Measurements from ENCODE around the gene PSME1.

PSME1 gene

GRCh38 chr14:24130380-24130716, 5.6 kb upstream of the PSME1 start, which contains the start of gene FITM1:
Gene FITM1 (plus strand): TSS chr14:24130659. CDS start chr14:24131564, 905 bp downstream.
- no peak for DNase-seq (ENCODE audit: low read depth)

GRCh38 chr14:24130717-24131548, 5.1 kb upstream of the PSME1 start:
- DNase-seq (ENCODE audit: low read depth), result no peak

DNA sequence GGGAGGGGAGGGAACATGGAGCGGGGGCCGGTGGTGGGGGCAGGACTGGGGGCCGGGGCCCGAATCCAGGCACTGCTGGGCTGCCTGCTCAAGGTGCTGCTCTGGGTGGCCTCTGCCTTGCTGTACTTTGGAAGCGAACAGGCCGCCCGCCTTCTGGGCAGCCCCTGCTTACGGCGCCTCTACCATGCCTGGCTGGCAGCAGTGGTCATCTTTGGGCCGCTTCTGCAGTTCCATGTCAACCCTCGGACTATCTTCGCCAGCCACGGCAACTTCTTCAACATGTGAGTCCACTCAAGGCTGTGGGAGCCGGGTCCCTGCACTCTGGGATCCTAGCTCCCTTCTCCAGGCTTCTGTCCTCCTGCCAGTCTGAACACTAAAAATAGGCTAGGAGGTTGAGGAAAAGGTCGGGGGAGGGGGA, 4.4 kb upstream of the PSME1 start:
- no peak for DNase-seq (ENCODE audit: low read depth)

DNA sequence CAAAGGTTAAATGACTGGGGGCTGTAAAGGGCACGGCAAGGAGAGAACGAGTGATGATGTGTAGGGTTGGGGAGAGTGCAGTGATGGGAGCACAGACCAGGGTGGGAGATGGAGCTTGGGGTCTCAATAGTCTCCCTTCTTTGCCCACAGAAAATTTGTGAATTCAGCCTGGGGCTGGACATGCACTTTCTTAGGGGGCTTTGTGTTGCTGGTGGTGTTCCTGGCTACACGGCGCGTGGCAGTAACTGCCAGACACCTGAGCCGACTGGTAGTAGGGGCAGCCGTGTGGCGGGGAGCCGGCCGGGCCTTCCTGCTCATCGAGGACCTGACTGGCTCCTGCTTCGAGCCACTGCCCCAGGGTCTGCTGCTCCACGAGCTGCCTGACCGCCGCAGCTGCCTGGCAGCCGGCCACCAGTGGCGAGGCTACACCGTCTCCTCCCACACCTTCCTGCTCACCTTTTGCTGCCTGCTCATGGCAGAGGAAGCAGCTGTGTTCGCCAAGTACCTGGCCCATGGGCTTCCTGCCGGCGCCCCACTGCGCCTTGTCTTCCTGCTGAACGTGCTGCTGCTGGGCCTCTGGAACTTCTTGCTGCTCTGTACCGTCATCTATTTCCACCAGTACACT, 3.8 kb upstream of the PSME1 start:
- DNase-seq (ENCODE audit: low read depth), result no peak

GRCh38 chr14:24132976-24133375, 3.0 kb upstream of the PSME1 start:
- DNase-seq (ENCODE audit: low read depth), result no peak

DNA sequence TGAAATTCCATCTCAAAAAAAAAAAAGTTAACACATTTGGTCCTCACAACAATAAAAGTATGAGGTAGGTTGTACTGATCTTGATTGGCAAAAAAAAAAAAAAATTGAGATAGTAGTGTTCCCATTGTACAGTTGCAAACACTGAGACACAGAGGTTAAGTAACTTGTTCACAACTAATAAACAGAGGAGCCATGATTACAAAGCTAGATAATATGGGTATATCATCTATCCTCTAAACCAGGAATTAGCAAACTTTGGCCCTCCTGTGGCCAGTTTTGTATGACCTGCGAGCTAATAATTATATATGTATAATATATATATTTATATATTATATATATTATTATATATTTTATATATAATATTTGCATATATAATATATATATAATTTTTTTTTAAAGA, 2.3 kb upstream of the PSME1 start:
- no peak for DNase-seq (ENCODE audit: low read depth)

DNA sequence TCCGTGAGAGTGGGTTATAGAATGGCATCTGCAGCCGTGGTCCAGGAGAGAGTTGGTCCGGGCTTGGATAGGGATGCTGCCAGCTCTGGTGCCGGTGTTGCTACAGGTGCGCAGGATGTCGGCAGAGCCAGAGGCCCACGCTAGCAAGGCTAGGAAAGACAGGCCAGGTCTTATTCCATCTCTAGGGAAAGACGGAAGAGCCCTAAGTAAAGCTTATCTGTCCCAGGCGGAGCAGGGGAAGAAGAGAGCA, 485 bp upstream of the PSME1 start:
- no peak for DNase-seq (ENCODE audit: low read depth)

GRCh38 chr14:24136684-24137528, 912 bp downstream of the PSME1 start:
- no peak for DNase-seq (ENCODE audit: low read depth)

DNA sequence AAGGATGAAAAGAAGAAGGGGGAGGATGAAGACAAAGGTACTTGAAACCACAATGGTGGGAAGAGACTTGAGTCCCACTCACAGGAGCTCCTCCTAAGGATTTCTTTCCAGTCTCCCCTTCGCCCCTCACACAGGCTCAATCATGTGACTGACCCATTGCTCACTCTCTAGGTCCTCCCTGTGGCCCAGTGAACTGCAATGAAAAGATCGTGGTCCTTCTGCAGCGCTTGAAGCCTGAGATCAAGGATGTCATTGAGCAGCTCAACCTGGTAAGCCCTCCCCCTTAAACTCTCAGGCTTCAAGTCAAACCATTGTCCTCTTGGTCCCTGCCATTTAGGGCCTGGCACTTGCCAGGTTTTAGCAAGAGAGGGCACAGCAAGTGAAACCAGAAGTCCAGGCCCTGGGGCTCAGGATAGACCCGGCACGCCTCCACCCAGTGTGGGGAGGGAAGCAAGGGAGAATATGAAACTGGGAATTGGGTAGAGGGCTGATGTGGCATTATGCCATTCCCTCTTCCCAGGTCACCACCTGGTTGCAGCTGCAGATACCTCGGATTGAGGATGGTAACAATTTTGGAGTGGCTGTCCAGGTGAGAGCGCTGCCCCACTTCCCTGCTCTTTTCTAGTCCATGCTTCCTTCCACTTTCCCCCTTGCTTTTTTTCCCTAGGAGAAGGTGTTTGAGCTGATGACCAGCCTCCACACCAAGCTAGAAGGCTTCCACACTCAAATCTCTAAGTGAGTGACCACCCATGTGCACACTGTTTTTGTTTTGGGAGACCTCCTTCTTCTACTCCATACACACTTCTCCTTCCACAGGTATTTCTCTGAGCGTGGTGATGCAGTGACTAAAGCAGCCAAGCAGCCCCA, 1.8 kb downstream of the PSME1 start:
- no peak for DNase-seq (ENCODE audit: low read depth)

- no peak for DNase-seq (ENCODE audit: low read depth)
These were observed 2.6 kb downstream of the PSME1 start for GRCh38 chr14:24138396-24139271.

GRCh38 chr14:24139272-24139934, 3.4 kb downstream of the PSME1 start:
- no peak for DNase-seq (ENCODE audit: low read depth)

- DNase-seq (ENCODE audit: low read depth), result peak; percentile 93
These were observed 5.3 kb downstream of the PSME1 start, which contains the start of gene EMC9 for GRCh38 chr14:24141097-24141880. Gene EMC9 (minus strand): TSS chr14:24141591. CDS start chr14:24141304, 287 bp downstream.

DNA sequence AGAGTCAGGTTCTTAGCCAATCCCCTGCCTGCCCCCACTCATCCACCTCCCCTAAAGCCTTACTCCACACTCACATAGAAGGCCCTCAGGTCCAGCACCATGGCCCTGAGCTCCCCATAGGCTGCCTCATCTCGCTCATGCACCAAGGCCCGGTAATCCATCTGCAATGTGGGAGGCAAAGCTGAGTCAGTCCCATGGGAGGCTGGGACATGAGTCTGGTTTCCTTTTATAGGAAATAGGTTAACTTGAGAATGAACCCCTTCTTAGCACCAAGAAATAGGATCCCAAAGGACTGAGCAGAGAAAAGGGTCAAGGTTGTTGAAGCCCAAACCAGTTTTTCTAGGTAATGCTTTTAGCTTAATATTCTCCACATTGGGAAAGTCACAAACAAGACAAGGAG, 7.5 kb downstream of the PSME1 start:
- DNase-seq (ENCODE audit: low read depth), result no peak

DNA sequence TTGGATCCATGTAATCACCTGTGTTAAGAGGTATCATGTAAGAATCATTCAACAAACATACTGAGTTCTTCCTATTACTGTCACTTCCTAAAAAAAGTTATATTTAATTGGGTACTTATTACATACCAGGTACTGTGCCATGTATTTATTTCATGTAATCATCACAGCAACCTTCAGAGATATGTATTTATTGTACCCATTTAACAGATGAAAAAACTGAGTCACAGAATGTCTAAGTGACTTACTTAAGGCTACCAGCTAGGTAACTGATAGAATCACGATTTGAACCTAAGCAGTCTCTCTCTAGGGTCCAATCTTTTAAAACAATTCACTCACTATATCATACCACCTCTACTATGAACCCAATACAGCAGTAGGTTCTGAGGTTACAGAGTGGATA, 8.5 kb downstream of the PSME1 start:
- DNase-seq (ENCODE audit: low read depth), result no peak

DNA sequence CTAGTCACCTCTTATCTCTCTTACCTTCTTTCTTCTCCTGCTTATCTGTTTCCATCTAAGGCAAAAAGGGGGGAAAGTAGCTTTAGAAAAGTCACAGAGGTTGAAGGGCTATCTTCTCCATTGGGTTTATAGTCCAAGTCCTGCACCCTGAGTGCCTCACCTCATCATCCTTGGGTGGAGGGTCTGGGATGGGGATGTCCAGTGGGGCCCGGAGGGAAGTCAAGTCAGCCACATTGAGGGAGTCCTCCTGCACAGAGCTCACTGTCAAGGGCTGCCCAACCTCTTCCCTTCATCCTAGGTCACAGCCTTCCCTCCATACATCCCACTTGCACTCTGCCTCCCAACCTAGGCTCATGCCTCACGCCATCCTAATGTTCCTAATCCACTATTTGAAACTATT, 9.2 kb downstream of the PSME1 start:
- no peak for DNase-seq (ENCODE audit: low read depth)

GRCh38 chr14:24145690-24146452, 9.9 kb downstream of the PSME1 start:
- no peak for DNase-seq (ENCODE audit: low read depth)

- DNase-seq (ENCODE audit: low read depth), result peak; percentile 73
These were observed 10.5 kb downstream of the PSME1 start, which contains the start of gene PSME2 for GRCh38 chr14:24146453-24146977. Gene PSME2 (minus strand): TSS chr14:24146610. CDS start chr14:24146581, 29 bp downstream.

DNA sequence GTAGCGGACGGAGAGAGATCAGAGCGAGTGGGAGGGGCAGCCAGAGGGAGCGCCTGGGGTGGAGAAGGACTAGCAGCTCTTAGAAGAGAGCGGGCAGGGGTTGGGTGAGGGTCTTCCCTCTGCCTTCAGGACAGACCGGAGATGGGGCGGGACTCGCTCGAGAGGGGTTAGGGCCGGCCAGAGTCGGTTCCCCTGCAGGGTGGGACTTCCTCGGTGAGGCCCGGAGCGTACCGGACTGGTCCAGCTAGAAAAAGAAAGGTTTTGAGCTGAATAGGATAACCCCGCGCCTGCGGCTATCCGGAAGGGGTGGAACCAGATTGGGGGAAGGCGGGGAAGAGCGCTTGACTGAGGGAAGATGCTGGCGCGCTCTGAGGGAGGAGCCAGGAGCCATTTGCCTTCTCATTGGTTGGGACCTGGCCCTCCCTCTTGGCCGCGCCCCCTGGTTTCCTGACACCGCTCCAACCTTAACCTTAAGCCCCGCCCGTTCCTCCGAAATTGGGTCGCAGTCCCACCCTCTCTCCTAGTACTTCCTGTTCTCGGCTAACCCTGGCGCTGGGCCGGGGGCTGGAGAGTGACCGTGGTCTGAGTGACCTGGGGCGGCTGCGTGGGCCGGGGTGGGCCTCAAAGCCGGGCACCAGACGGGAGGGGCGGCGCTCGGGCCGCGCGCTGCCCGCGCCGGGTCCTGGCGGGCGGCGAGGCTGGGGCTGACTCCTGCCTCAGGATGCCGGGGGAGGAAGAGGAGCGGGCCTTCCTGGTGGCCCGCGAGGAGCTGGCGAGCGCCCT, 11.2 kb downstream of the PSME1 start, which contains the start of gene RNF31:
TSS of gene RNF31 (plus strand) at position 521 of the 783 bp plus-strand sequence. CDS start at position 722, 201 bp downstream.
- DNase-seq (ENCODE audit: low read depth), result peak; percentile 90
